ENCODE measurements around the gene DSTN.

GRCh38 chr20:17625246-17626051, 55.6 kb downstream of the DSTN start:
- TF ChIP-seq CTCF (IDR thresholded peaks at IDR 0.05) (no peak), POLR2A (IDR thresholded peaks at IDR 0.05) (no peak), EP300 (IDR thresholded peaks at IDR 0.05) (no peak)

Data from tibial nerve (tissue), 4 donors.